GM18517 (cell line): Measurements from ENCODE around the gene BMP8A.
"Not testable (repeated sequence)": the region's sequence is repeated elsewhere in the genome, so short reads cannot be mapped to it uniquely, and the experiment has no call there.

Experiments
- ATAC-seq: cut with Tn5 transposase; IDR thresholded peaks from one replicate; pipeline ENCODE4 v1.9.1; 2021; ENCODE audit warnings: mild to moderate bottlenecking, moderate library complexity; ENCODE audit not compliant: unreplicated experiment

BMP8A gene

GRCh38 chr1:39491146-39491921, at the start of gene BMP8A:
Gene BMP8A (plus strand): TSS chr1:39491636. CDS start chr1:39491992, 356 bp downstream.
- peak; percentile 74 for ATAC-seq

GRCh38 chr1:39441797-39442196, 49.6 kb upstream of the BMP8A start:
- ATAC-seq = no peak

GRCh38 chr1:39445573-39445972, 45.9 kb upstream of the BMP8A start:
- no peak for ATAC-seq

GRCh38 chr1:39446986-39447567, 44.4 kb upstream of the BMP8A start:
- no peak for ATAC-seq

GRCh38 chr1:39450041-39450440, 41.4 kb upstream of the BMP8A start:
- not testable (repeated sequence) for ATAC-seq

GRCh38 chr1:39450956-39451606, 40.4 kb upstream of the BMP8A start:
- ATAC-seq = no peak

GRCh38 chr1:39452081-39452480, 39.4 kb upstream of the BMP8A start:
- ATAC-seq = no peak

- ATAC-seq = no peak
These were observed 38.9 kb upstream of the BMP8A start for GRCh38 chr1:39452540-39452939.

- ATAC-seq = no peak
These were observed 37.8 kb upstream of the BMP8A start for GRCh38 chr1:39453603-39454002.

- ATAC-seq = no peak
These were observed 32.4 kb upstream of the BMP8A start for GRCh38 chr1:39458991-39459390.

GRCh38 chr1:39462074-39462473, 29.4 kb upstream of the BMP8A start:
- ATAC-seq = no peak

GRCh38 chr1:39466413-39467107, 24.9 kb upstream of the BMP8A start:
- no peak for ATAC-seq

GRCh38 chr1:39467108-39467720, 24.2 kb upstream of the BMP8A start:
- ATAC-seq = not testable (repeated sequence)

GRCh38 chr1:39469150-39469549, 22.3 kb upstream of the BMP8A start:
- no peak for ATAC-seq

GRCh38 chr1:39470040-39470439, 21.4 kb upstream of the BMP8A start:
- ATAC-seq = no peak

GRCh38 chr1:39472826-39473225, 18.6 kb upstream of the BMP8A start:
- no peak for ATAC-seq

- ATAC-seq = no peak
These were observed 18.1 kb upstream of the BMP8A start for GRCh38 chr1:39473324-39473723.

- no peak for ATAC-seq
These were observed 16.6 kb upstream of the BMP8A start for GRCh38 chr1:39474810-39475209.

- not testable (repeated sequence) for ATAC-seq
These were observed 15.9 kb upstream of the BMP8A start for GRCh38 chr1:39475551-39475950.

- no peak for ATAC-seq
These were observed 13.1 kb upstream of the BMP8A start for GRCh38 chr1:39478126-39478915.
